HG03342 (cell line): ENCODE measurements around the gene SLC12A3.

Experiments
- ATAC-seq: cut with Tn5 transposase; IDR thresholded peaks from one replicate; pipeline ENCODE4 v1.9.1; 2021; ENCODE audit warnings: mild to moderate bottlenecking, moderate library complexity; ENCODE audit not compliant: unreplicated experiment

SLC12A3 gene

GRCh38 chr16:56848029-56848936 is 16.7 kb upstream of the SLC12A3 start:
- ATAC-seq: no peak

- ATAC-seq: no peak
Observed at GRCh38 chr16:56848955-56849689, 15.9 kb upstream of the SLC12A3 start.

GRCh38 chr16:56849690-56850680 is 15.0 kb upstream of the SLC12A3 start:
- no peak for ATAC-seq

GRCh38 chr16:56851671-56852400 is 13.2 kb upstream of the SLC12A3 start:
- no peak for ATAC-seq

- no peak for ATAC-seq
Observed at GRCh38 chr16:56852401-56852730, 12.6 kb upstream of the SLC12A3 start.

GRCh38 chr16:56852968-56853367 is 12.0 kb upstream of the SLC12A3 start:
- no peak for ATAC-seq

GRCh38 chr16:56855201-56855600 is 9.8 kb upstream of the SLC12A3 start:
- no peak for ATAC-seq

GRCh38 chr16:56855946-56856345 is 9.1 kb upstream of the SLC12A3 start:
- no peak for ATAC-seq

GRCh38 chr16:56856876-56857447 is 8.0 kb upstream of the SLC12A3 start:
- no peak for ATAC-seq

- ATAC-seq: no peak
Observed at GRCh38 chr16:56858374-56858773, 6.6 kb upstream of the SLC12A3 start.

GRCh38 chr16:56859636-56860035 is 5.4 kb upstream of the SLC12A3 start:
- no peak for ATAC-seq

- peak; percentile 73 for ATAC-seq
Observed at GRCh38 chr16:56860226-56861020, 4.6 kb upstream of the SLC12A3 start.

GRCh38 chr16:56861092-56861610 is 3.9 kb upstream of the SLC12A3 start:
- ATAC-seq: no peak

- no peak for ATAC-seq
Observed at GRCh38 chr16:56861756-56862155, 3.3 kb upstream of the SLC12A3 start.

GRCh38 chr16:56862776-56863175 is 2.2 kb upstream of the SLC12A3 start:
- no peak for ATAC-seq

- ATAC-seq: no peak
Observed at GRCh38 chr16:56865394-56866062, 521 bp downstream of the SLC12A3 start.

- no peak for ATAC-seq
Observed at GRCh38 chr16:56866955-56867830, 2.2 kb downstream of the SLC12A3 start.
